GM03348 (cell line): ENCODE measurements around the gene ZNF534.
"Not testable (repeated sequence)": the region's sequence is repeated elsewhere in the genome, so short reads cannot be mapped to it uniquely, and the experiment has no call there.

Source experiments
- DNase-seq: peaks from one replicate; pipeline ENCODE4 v3.0.0; 2012; ENCODE audit warnings: low spot score

Gene ZNF534

GRCh38 chr19:52428937-52429336 is at the start of gene ZNF534:
TSS of gene ZNF534 (plus strand) at chr19:52429148. CDS start at chr19:52431475, 2,327 bp downstream.
- DNase-seq: no peak

- DNase-seq: no peak
These were observed 37.8 kb upstream of the ZNF534 start for GRCh38 chr19:52391135-52391534.

- peak; percentile 99 for DNase-seq
These were observed 31.5 kb upstream of the ZNF534 start, which contains the start of gene ZNF528 for GRCh38 chr19:52397310-52398080. TSS of gene ZNF528 (plus strand) at chr19:52397849. CDS start at chr19:52402014, 4,165 bp downstream.

- DNase-seq: peak; percentile 43
These were observed 30.9 kb upstream of the ZNF534 start for GRCh38 chr19:52398081-52398441.

- DNase-seq: no peak
These were observed 18.7 kb upstream of the ZNF534 start for GRCh38 chr19:52410276-52410675.

GRCh38 chr19:52415711-52416110 is 13.2 kb upstream of the ZNF534 start:
- no peak for DNase-seq

- no peak for DNase-seq
These were observed 13.2 kb downstream of the ZNF534 start for GRCh38 chr19:52442179-52442578.

- no peak for DNase-seq
These were observed 15.6 kb downstream of the ZNF534 start for GRCh38 chr19:52444506-52444905.

GRCh38 chr19:52451241-52451640 is 22.3 kb downstream of the ZNF534 start:
- no peak for DNase-seq

GRCh38 chr19:52453324-52454094 is 24.6 kb downstream of the ZNF534 start, which contains the start of gene ZNF578:
TSS of gene ZNF578 (plus strand) at chr19:52453553. CDS start at chr19:52501846, 48,293 bp downstream.
- peak; percentile 90 for DNase-seq

- no peak for DNase-seq
These were observed 36.0 kb downstream of the ZNF534 start for GRCh38 chr19:52464798-52465470.

GRCh38 chr19:52473655-52474350 is 44.9 kb downstream of the ZNF534 start:
- no peak for DNase-seq

GRCh38 chr19:52474351-52475127 is 45.6 kb downstream of the ZNF534 start:
- no peak for DNase-seq

- not testable (repeated sequence) for DNase-seq
These were observed 55.3 kb downstream of the ZNF534 start for GRCh38 chr19:52484111-52484743.

GRCh38 chr19:52485064-52485463 is 56.1 kb downstream of the ZNF534 start:
- DNase-seq: not testable (repeated sequence)

- not testable (repeated sequence) for DNase-seq
These were observed 56.8 kb downstream of the ZNF534 start for GRCh38 chr19:52485561-52486240.

GRCh38 chr19:52492201-52492993 is 63.4 kb downstream of the ZNF534 start:
- DNase-seq: peak; percentile 5

- DNase-seq: peak; percentile 3
These were observed 64.1 kb downstream of the ZNF534 start for GRCh38 chr19:52492994-52493470.

- DNase-seq: no peak
These were observed 65.6 kb downstream of the ZNF534 start for GRCh38 chr19:52494518-52494917.
